Measurements from ENCODE around the gene MTO1.

- TF ChIP-seq CTCF (IDR thresholded peaks at IDR 0.05) (no peak), POLR2A (IDR thresholded peaks at IDR 0.05) (no peak)
These were observed 5.5 kb upstream of the MTO1 start for GRCh38 chr6:73455865-73456629.
